NCI-H2081 treated with DMSO at 0.1 percent for 48 hours (cell line): ENCODE measurements around the gene OR6F1.
"Not testable (repeated sequence)": the region's sequence is repeated elsewhere in the genome, so short reads cannot be mapped to it uniquely, and the experiment has no call there.

Experiments
- DNase-seq: peaks from one replicate; lab custom pipeline; 2025; lab: John Stamatoyannopoulos, UW

The OR6F1 gene

DNA sequence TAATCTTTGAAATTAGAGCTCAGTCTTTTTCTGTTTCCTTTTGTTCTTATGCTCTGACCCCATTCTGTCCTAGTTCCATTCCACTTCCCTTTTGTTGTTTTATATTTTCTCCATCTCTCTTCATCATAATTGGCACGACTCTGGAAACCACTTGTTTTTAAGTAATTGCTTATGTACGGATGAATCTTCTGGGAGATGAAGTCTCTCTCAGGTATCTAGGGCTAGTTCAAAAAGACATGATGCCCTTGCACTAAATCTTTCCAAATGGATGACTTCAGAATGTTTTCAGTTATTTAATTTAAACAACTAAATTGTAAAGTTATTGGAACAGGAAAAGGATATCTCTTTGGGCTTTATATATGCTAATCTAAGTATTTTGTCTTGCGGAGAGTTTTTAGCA lies at the start of gene OR6F1:
OR6F1 (minus strand) TSS at position 101 of the 400 bp plus-strand sequence. CDS start 3,891 bp downstream, outside the sequence.
- DNase-seq: no peak

DNA sequence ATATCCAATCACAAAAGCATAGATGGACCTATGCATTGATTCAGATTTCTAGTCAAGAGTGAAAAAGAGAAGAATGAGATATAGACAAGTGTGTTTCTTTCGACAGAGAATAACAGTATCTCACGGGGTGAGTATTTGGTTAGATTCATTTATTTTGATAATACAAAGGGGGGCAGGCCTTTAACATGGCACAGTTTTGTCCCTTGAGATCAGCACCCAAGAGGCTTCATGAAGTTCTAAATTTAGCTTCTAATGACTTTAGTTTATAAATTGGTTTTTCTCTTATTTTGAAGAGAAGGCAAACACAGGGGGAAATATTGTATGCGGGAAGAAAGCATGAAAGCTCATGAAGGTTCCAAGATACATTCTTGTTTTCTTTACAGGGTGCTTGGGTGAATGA lies 44.0 kb upstream of the OR6F1 start, which contains the start of gene OR1C1:
OR1C1 (minus strand) TSS at position 101 of the 400 bp plus-strand sequence. CDS start 2,150 bp downstream, outside the sequence.
- DNase-seq: no peak

DNA sequence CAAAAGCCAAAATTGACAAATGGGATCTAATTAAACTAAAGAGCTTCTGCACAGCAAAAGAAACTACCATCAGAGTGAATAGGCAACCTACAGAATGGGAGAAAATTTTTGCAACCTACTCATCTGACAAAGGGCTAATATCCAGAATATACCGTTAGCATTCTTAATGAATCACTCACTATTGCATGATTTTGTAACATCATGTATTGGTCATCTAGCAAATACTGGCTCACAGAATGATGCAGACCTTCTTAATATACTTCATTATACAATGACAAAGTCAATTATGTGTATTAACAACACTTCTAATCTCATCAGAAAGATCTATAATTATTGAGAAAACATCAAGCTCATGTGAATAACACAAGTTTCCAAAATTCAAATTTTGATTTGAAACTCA lies 37.9 kb upstream of the OR6F1 start:
- not testable (repeated sequence) for DNase-seq

DNA sequence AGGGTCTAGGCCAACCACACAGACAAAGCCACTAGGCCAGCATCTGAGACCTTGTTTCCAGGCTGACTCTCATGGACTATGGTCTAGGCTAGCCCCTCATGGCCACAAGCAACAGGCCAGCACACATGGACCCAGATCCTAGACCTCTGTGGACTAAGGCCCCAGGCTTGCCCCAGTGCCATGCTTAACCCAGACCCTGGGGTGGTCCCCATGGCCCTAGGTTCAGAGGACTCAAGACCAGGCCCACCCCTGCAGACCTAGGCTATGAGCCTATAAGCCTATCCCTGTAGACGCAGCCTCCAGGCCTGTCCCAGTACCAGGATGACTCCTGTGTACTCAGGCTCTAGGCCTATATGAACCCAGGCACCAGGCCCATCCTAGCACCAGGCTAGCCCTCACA lies 33.4 kb upstream of the OR6F1 start:
- no peak for DNase-seq

DNA sequence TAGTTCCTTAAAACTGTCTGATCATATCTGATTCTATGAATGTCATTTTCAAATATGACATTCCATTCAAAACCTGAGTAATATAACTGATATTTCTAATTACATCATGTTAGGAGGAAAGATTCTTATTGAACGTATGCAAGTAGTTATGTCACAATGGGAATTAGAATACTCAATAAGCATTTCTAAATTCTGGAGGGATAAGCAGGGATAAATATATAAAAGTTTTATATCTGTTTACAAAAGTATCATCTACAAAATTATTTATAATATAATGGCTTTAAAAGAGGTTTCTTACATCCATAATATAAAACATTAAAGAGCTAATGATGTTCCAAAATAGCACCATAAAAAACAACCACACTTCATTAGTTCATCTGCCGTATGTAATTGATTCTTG lies 31.6 kb upstream of the OR6F1 start, which contains the start of gene OR14A2:
OR14A2 (minus strand) TSS at position 101 of the 400 bp plus-strand sequence.
- no peak for DNase-seq

DNA sequence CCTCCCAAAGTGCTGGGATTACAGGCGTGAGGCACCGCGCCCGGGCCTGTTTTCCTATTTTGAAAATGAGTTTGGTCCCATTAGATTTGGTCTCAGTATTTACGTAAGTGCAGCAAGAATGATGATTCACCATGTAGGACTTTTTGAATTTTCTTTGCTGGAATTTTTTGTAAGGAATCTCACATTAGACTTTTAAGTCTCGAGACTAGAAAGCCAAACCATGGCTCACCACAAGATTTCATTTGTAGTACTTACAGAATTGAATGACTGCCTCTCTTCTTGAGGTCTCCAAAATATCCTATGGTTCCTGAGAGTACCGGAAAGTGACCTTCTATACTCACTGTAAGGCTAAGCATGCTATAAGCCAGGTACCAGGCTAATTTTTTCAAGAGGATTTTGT lies 31.2 kb upstream of the OR6F1 start:
- no peak for DNase-seq

DNA sequence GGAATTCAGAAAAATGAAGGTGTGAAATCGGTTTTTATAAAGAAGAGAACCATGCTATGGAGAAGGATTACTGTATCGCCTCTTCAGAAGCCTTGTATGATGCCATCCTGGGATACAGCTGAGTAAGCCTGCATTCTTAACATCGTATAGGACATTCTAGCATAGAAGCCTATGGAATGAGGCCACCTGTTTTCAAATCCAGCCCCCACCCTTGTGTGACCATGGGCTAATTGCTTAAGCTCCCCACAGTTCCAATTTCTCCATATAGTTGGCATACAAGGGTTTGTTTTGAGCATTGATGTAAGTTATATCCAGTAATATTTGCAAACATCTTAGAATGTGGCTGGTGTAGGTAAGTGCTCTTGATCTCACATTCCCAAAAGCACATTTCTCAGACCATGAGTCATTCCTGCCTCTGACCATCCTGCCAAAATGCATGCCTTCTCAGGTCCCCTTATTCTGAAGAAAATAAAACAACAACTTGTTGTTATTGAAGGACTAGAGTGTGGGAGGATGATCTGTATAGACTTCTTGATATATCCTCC lies 30.0 kb upstream of the OR6F1 start:
- DNase-seq: no peak

DNA sequence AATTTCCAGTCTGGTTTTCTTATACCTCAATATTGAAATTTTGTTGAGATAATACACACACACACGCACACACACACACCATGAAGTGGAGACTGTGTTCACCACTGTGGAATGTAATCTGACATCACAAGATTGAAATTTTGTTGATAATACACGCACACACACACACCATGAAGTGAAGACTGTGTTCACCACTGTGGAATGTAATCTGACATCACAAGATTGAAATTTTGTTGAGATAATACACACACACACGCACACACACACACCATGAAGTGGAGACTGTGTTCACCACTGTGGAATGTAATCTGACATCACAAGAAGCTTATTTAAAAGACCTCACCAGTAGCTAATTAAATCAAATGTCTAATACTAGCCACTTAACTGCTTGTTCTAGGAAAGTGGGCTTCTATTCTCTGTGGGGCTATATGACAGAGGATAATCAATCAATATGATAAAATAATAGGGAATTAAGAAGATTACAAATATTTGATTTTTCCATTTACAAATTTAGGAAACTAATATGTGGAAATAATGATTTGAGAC lies 25.8 kb upstream of the OR6F1 start:
- not testable (repeated sequence) for DNase-seq

DNA sequence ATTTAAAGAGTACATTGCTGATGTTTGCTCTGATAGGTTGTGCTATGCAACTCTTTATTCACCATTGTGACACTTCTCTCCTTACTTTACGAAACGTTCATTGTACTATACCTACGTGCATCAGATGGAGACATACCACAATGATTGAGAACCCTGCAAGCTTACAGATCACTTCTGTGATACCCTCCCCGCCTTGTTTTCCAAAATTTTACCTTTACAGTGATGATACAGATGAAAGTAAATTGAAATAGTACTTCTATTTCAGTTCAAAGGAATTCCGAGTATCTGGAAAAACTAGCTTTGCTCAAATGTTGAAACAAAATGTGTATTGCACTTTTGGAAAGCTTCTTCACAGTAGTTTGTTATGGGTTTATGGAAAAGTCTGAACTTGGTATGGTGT lies 25.3 kb upstream of the OR6F1 start:
- DNase-seq: no peak

DNA sequence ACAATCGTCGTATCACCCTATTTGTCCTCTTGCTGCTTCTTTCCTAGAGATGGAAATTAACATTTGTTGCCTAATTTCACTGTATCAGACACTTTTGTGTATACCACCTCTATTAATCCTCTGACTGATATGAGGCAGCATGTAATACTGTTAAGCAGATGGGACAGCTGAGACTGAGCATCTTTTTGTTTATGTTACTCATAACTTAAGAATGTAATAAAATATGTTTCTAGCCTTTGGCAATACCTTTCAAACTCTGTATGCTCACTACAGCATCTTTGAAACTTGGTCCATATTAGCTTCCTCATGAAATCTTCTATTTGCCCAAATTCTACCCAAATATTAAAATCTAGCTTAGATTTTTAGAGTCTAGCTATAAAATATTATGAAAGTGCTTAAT lies 24.3 kb upstream of the OR6F1 start:
- DNase-seq: no peak

DNA sequence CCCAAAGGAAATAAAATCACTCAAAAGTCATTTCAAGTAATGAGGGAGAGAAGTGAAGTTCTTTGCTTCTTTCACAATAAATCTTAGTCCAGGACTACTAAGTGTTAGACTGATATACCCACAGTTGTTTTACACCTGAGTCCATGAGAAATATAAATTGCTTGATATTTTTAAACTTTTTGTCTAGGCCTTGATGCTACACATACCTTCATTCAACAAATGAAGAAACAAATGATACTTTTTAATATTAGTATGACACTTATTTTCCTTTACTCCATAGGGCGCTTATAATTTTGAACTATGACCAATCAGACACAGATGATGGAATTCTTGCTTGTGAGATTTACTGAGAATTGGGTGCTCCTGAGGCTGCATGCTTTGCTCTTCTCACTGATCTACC lies 21.9 kb upstream of the OR6F1 start, which contains the start of gene OR14K1:
OR14K1 (plus strand) TSS at position 301 of the 400 bp plus-strand sequence; CDS start at position 301, 0 bp downstream.
- no peak for DNase-seq

DNA sequence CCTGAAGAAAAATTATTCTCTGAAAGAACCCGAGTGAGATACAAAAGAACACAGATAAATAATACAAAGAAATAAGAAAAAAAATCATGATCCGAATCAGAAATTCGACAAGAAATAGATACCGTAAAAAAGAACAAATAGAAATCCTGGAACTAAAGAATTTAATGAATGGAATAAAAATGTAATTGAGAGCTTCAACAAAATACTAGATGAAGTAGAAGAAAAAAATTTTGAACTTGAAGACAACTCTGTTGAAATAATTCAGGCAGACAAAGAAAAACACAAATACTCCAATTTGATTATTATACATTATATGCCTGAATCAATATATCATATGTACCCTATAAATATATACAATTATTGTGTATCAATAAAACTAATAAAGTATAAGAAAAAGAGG lies 4.8 kb upstream of the OR6F1 start:
- DNase-seq: no peak

DNA sequence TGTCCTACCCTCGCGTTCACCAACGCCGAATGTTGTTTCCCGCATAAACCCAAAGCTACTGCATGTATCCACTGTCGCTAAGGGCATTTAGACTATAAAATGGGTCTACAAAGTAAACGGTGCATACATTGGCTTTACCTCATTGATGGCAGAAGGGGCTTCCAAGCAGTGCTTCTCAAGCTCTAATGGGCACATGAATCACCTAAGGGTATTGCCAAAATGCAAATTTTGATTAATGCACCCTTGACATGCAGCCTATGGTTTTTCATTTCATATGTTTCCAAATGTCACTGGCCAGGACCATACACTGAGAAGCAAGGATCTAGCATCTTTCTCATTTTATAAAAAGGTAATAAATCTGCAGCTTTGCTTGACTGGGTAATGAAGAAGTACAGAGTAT lies 2.7 kb downstream of the OR6F1 start:
- no peak for DNase-seq

DNA sequence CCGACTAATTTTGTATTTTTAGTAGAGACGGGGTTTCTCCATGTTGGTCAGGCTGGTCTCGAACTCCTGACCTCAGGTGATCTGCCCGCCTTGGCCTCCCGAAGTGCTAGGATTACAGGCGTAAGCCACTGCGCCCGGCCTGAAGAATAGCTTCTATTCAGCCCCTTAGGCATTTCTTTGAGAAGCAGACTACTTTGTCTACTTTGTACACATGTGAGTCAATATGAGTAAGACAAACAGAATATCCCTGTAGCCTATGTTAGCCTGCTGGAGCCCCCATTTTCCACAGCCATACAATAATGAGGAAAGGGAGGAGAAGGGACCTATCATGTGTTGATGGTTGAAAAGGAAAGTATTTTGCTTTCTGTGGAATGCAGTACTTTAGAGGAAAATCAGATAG lies 5.8 kb downstream of the OR6F1 start:
- DNase-seq: not testable (repeated sequence)

DNA sequence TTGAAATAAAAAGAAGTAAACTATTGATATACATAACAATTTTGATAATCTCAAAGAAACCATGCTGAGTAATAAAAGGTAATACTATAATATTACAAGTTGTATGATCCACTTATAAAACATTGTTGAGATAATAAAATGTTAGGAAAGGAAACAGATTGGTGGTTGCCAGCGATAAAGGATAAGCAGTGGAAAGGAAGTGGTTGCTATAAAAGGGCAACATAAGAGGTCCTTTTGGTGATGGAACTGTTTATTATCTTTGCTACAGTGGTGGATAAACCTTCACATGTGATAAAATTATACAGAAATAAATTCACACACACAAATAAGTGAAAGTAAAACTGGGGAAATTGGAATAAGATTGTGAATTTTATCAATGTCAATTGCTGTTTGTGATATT lies 15.1 kb downstream of the OR6F1 start:
- DNase-seq: no peak

DNA sequence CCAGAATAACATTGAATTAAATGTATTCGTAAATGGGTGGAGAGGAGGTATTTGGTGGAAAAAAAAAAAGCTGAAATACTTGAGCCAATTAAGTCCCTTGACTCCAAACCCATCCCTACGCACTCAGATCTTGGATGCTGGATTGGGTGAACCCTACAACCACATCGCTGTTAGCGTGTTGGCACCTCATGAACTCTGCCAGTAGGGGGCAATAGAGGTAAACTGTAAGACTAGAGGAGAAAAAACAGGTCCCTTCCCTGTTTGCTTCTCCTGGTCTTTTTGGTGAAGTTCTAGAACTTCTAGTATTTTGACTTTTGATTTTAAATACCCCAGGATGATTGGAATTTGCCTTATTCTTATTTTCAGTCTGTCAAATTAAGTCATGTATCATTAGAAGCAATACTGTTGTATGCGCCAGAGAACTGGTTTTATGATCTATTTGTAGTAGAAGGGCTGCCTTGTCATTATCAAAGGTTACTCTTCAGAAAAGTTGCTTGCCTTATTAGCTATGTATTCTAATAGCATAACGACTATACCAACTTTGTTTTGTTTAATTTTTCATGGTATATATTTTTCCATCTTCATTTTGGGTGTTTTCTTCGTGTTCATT lies 35.1 kb downstream of the OR6F1 start:
- DNase-seq: peak; percentile 6

DNA sequence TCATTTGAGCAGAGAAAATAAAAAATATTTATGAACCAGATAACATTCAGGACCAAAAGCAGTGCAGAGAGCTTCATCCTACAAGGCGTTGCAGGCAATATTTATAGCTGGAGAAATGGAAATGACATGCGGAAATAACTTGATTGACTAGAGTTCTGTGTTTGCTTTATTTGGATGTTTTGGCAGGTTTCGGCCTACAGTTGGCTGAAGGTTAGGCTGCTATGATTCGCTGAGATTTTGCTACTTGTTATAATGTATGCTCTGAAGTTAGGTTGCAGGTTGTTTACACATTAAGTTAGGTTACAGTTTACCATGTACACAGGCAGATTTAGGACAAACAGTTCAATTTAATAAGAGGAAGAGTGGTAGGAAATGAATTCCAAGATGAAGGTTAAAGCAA lies 36.3 kb downstream of the OR6F1 start:
- DNase-seq: no peak

DNA sequence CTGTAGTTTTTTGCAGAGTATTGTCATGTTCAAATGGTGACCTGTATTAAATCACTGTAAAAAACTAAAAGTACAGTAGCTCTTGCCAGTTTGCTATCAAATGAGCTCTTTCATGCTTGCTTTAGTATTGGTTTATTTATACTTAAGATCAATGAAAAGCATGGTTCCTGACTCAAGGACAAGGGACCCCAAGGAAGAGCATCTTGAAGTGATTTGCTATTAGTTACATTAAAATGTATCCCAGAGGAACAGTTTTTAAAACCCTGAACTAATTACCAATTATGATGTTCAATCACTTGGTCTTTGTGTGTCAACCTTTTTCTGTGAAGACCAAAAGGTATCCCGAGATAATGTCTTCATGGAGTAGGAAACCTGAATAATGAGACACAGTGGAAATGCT lies 36.8 kb downstream of the OR6F1 start, which contains the start of gene OR13G1:
OR13G1 (minus strand) TSS at position 101 of the 400 bp plus-strand sequence. CDS start 6,698 bp downstream, outside the sequence.
- DNase-seq: no peak

DNA sequence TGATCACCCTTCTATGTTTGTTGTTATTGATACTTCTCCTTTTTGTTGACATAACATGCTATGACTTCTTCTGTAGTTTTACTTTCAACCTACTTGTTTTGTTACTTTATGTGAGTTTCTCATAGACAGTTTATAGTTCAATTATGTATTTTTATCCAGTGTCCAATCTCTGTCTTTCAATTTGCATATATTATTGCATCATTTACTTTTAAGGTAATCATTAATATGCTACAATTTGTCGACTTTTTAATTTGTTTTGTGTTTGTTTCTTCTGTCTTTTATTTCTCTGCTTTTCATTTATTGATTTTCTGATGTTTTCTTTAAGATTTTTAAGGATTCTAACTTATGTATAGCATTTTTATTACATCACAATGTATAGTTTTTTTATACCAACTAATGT lies 47.2 kb downstream of the OR6F1 start:
- no peak for DNase-seq
